Activated T-cell treated with anti-CD3 and anti-CD28 coated beads, Interleukin-2, amount 50 U/mL, for 48 hours (primary cell): ENCODE data around the gene NUP214.
"Not testable (repeated sequence)": the region's sequence is repeated elsewhere in the genome, so short reads cannot be mapped to it uniquely, and the experiment has no call there.

ENCODE experiments used
- DNase-seq, 2 experiments: peaks; one replicate each; pipeline ENCODE4 v3.0.0-alpha.2; 2020

The NUP214 gene

GRCh38 chr9:131236761-131237160 lies 111.4 kb downstream of the NUP214 start:
- DNase-seq: no peak

- DNase-seq: no peak
These were observed 111.9 kb downstream of the NUP214 start for GRCh38 chr9:131237291-131237690.

- peak; percentile 90 to 92 for DNase-seq
These were observed 112.6 kb downstream of the NUP214 start for GRCh38 chr9:131237931-131238401.

GRCh38 chr9:131238402-131239021 lies 113.1 kb downstream of the NUP214 start:
- no peak for DNase-seq

- no peak for DNase-seq
These were observed 114.0 kb downstream of the NUP214 start for GRCh38 chr9:131239161-131239975.

- DNase-seq: no peak
These were observed 114.9 kb downstream of the NUP214 start for GRCh38 chr9:131240047-131240921.

GRCh38 chr9:131244331-131244730 lies 118.9 kb downstream of the NUP214 start:
- not testable (repeated sequence) for DNase-seq

- DNase-seq: no peak
These were observed 121.2 kb downstream of the NUP214 start for GRCh38 chr9:131246618-131247017.

GRCh38 chr9:131252120-131252519 lies 126.7 kb downstream of the NUP214 start:
- DNase-seq: no peak

GRCh38 chr9:131253891-131254491 lies 128.6 kb downstream of the NUP214 start:
- peak in 1 of 2 experiments; percentile 19 for DNase-seq

GRCh38 chr9:131254626-131255025 lies 129.2 kb downstream of the NUP214 start:
- no peak for DNase-seq

GRCh38 chr9:131255676-131256197 lies 130.4 kb downstream of the NUP214 start:
- no peak for DNase-seq

- no peak for DNase-seq
These were observed 132.1 kb downstream of the NUP214 start for GRCh38 chr9:131257266-131258025.

- no peak for DNase-seq
These were observed 132.8 kb downstream of the NUP214 start for GRCh38 chr9:131258186-131258585.

GRCh38 chr9:131258698-131259431 lies 133.5 kb downstream of the NUP214 start:
- no peak for DNase-seq

GRCh38 chr9:131259432-131259898 lies 134.1 kb downstream of the NUP214 start:
- no peak for DNase-seq

GRCh38 chr9:131259916-131260597 lies 134.7 kb downstream of the NUP214 start:
- DNase-seq: no peak

GRCh38 chr9:131260751-131261452 lies 135.5 kb downstream of the NUP214 start:
- DNase-seq: no peak

- no peak for DNase-seq
These were observed 137.1 kb downstream of the NUP214 start for GRCh38 chr9:131262327-131263032.
